Measurements from ENCODE around the gene ATP7B.

Gene ATP7B

DNA sequence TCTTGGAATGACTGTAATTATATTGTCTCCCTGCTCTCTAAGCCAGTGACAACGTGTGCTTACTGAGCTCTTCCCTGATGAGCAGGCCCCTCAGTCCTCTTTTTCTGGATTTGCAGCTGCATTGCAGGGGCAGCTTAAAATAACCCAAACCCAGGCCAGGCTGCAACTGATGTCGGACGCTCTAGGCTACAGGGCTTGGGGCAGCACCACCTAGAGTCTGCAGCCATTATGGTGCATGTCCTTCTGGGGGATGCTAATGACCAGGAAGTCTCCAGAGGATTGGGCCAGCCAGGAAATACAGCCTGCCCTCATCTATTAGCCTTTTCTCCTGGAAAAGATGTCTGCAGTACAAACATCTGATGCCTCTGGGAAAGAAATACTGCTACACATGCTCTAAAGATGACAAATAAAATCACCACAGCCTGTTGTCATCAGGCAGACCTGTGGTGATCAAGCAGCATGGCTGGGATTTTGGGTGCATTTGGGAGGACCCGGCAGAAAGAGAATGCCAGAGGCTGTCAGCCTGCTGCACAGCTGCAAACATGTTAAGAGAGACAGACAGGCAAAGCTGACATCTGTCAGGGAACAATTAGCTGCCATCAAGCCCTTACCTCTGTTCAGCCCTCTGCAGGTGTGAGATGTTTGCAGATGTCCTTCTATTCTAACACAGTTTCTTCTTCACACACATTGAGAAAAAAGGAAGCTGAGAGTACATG, 97.7 kb downstream of the ATP7B start:
- H2BK5ac ChIP-seq (ENCODE audit: low read length): no peak overlapping the region
- H3K23ac ChIP-seq (ENCODE audit: low read depth, low read length, poor library complexity): no peak overlapping the region
- no peaks in the 10 kb centered on the region for H3K36me3 ChIP-seq (replicated peaks in 1 of 2; ENCODE audit: control insufficient read depth in 2 of 2, insufficient read depth in 2 of 2, low read length in 2 of 2)
- no peak overlapping the region for H2BK120ac ChIP-seq (ENCODE audit: low read depth, low read length)
- H3K27me3 ChIP-seq (ENCODE audit: control insufficient read depth in 3 of 3, insufficient read depth in 3 of 3, low read depth in 1 of 3, low read length in 3 of 3): peaks cover 0 to 4% (median 0%) of the 10 kb centered on the region in 3 experiments
- no peak overlapping the region for H3K4ac ChIP-seq (ENCODE audit: low read length)
- H3K27ac ChIP-seq (replicated peaks; ENCODE audit: low read length): no peak overlapping the region
- H4K8ac ChIP-seq (ENCODE audit: low read depth, low read length): no peak overlapping the region
- peaks cover 3 to 8% of the 10 kb centered on the region in 2 donors for H3K4me1 ChIP-seq (ENCODE audit: control insufficient read depth in 2 of 2, insufficient read depth in 1 of 2, low read depth in 1 of 2, low read length in 2 of 2)
- no peak overlapping the region for H3K4me3 ChIP-seq (ENCODE audit: low read length in 2 of 2)
- no peak overlapping the region for H3K14ac ChIP-seq (ENCODE audit: low read length)
- no peak overlapping the region for H3K9ac ChIP-seq (ENCODE audit: low read depth, low read length, poor library complexity)
- H2BK15ac ChIP-seq (ENCODE audit: low read length): no peak overlapping the region
- no peak overlapping the region for H2BK12ac ChIP-seq (ENCODE audit: low read length)
- WGBS, 2 donors (ENCODE audit: extremely low coverage in 2 of 2, insufficient read length in 2 of 2, insufficient replicate concordance in 1 of 2): no CpG with 5 or more reads among the region's 4 CpGs
- H2AK5ac ChIP-seq (ENCODE audit: low read depth, low read length): no peak overlapping the region
- H2AFZ ChIP-seq (ENCODE audit: low read length): peak overlapping the region; percentile 63
- H3K79me1 ChIP-seq (ENCODE audit: low read depth, low read length): no peaks in the 10 kb centered on the region
- no peak for DNase-seq (ENCODE audit: low spot score)
- peak overlapping the region; percentile 19 for H3K18ac ChIP-seq (ENCODE audit: low read length)
- H3K4me2 ChIP-seq (ENCODE audit: insufficient read depth, low read length, poor library complexity, severe bottlenecking): no peak overlapping the region
- peaks cover 0 to 2% of the 10 kb centered on the region in 2 donors for H3K9me3 ChIP-seq (replicated peaks in 1 of 2; ENCODE audit: control insufficient read depth in 2 of 2, insufficient read depth in 1 of 2, low read depth in 1 of 2, low read length in 2 of 2)
- no peak overlapping the region for H4K91ac ChIP-seq (ENCODE audit: low read depth, low read length, poor library complexity)

DNA sequence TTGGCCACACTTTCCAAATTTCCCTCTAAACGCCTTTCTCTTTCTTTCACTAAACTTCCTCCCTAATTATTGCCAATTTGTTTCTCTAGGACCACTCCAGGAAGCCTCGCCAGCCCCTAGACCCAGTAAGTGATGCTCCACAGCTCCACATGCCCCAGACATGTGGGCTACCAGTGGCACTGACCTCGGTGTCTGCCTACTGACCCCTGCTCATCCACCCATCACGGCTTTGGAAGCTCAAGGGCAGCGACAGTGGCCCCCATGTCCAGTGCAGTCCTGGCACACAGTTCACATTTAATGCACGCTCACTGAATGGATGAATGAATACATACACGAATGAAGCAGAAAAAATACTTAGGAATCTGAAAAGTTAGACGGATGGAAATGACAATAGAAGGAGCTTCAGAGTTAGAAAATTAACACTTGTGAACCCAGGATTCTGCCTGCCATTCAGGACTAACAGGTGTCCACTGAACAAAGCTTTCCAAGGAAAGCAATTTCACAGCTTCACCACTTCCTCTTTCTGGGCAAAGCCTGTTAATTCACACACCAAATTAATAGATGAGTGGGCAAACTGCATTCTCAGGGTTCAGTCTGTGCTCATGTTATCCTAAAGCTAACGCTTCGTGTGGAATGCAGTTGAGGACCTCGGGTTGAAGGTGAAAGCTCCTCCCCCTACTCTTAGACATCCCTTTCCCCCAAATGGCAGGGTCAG, 98.6 kb downstream of the ATP7B start:
- H3K4me1 ChIP-seq (ENCODE audit: control insufficient read depth in 2 of 2, insufficient read depth in 1 of 2, low read depth in 1 of 2, low read length in 2 of 2): peaks cover 3 to 8% of the 10 kb centered on the region in 2 donors
- H3K4ac ChIP-seq (ENCODE audit: low read length): no peak overlapping the region
- H3K18ac ChIP-seq (ENCODE audit: low read length): peak overlapping the region; percentile 72
- no peak overlapping the region for H2BK120ac ChIP-seq (ENCODE audit: low read depth, low read length)
- peak overlapping the region; percentile 63 for H2AFZ ChIP-seq (ENCODE audit: low read length)
- 100% methylated on average over 1 of the region's 11 CpGs; no CpG with 5 or more reads in 1 of the 2 donors for WGBS, 2 donors (ENCODE audit: extremely low coverage in 2 of 2, insufficient read length in 2 of 2, insufficient replicate concordance in 1 of 2)
- H3K79me1 ChIP-seq (ENCODE audit: low read depth, low read length): no peaks in the 10 kb centered on the region
- H4K8ac ChIP-seq (ENCODE audit: low read depth, low read length): no peak overlapping the region
- peaks cover 0 to 4% (median 0%) of the 10 kb centered on the region in 3 experiments for H3K27me3 ChIP-seq (ENCODE audit: control insufficient read depth in 3 of 3, insufficient read depth in 3 of 3, low read depth in 1 of 3, low read length in 3 of 3)
- no peak overlapping the region for H3K14ac ChIP-seq (ENCODE audit: low read length)
- no peak overlapping the region for H3K4me2 ChIP-seq (ENCODE audit: insufficient read depth, low read length, poor library complexity, severe bottlenecking)
- peaks cover 0 to 2% of the 10 kb centered on the region in 2 donors for H3K9me3 ChIP-seq (replicated peaks in 1 of 2; ENCODE audit: control insufficient read depth in 2 of 2, insufficient read depth in 1 of 2, low read depth in 1 of 2, low read length in 2 of 2)
- H3K9ac ChIP-seq (ENCODE audit: low read depth, low read length, poor library complexity): no peak overlapping the region
- H2BK5ac ChIP-seq (ENCODE audit: low read length): no peak overlapping the region
- H3K23ac ChIP-seq (ENCODE audit: low read depth, low read length, poor library complexity): no peak overlapping the region
- no peak for DNase-seq (ENCODE audit: low spot score)
- no peak overlapping the region for H3K27ac ChIP-seq (replicated peaks; ENCODE audit: low read length)
- H3K36me3 ChIP-seq (replicated peaks in 1 of 2; ENCODE audit: control insufficient read depth in 2 of 2, insufficient read depth in 2 of 2, low read length in 2 of 2): no peaks in the 10 kb centered on the region
- H2BK12ac ChIP-seq (ENCODE audit: low read length): no peak overlapping the region
- no peak overlapping the region for H3K4me3 ChIP-seq (ENCODE audit: low read length in 2 of 2)
- no peak overlapping the region for H4K91ac ChIP-seq (ENCODE audit: low read depth, low read length, poor library complexity)
- H2BK15ac ChIP-seq (ENCODE audit: low read length): no peak overlapping the region
- H2AK5ac ChIP-seq (ENCODE audit: low read depth, low read length): no peak overlapping the region

DNA sequence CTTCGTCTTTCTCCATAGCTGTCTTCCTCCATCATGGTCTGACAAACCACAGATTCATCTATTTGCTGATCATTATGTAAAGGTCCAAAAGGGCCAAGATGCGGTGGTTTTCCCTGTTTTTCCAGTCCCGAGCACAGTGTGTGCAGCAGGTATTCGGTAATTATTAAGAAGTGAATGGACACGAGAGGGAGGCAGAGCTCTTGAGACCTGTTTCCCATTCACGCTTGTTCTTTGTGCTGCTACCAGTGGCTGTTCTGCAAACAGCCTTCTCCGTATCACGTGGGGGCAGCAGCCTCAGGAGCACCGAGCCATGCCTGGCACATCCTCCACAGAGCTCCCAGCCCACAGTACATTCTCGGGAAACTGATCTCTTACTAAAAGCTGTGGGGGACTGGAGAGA, 99.2 kb downstream of the ATP7B start:
- Histone ChIP-seq H3K14ac (ENCODE audit: low read length) (no peak overlapping the region), H3K4me3 (ENCODE audit: low read length in 2 of 2) (no peak overlapping the region), H3K4me1 (ENCODE audit: control insufficient read depth in 2 of 2, insufficient read depth in 1 of 2, low read depth in 1 of 2, low read length in 2 of 2) (peaks cover 3 to 8% of the 10 kb centered on the region in 2 donors), H3K9me3 (replicated peaks in 1 of 2; ENCODE audit: control insufficient read depth in 2 of 2, insufficient read depth in 1 of 2, low read depth in 1 of 2, low read length in 2 of 2) (peaks cover 0 to 2% of the 10 kb centered on the region in 2 donors), H2BK12ac (ENCODE audit: low read length) (no peak overlapping the region), H2BK120ac (ENCODE audit: low read depth, low read length) (no peak overlapping the region), H3K23ac (ENCODE audit: low read depth, low read length, poor library complexity) (no peak overlapping the region), H2BK5ac (ENCODE audit: low read length) (no peak overlapping the region), H4K8ac (ENCODE audit: low read depth, low read length) (no peak overlapping the region), H2BK15ac (ENCODE audit: low read length) (no peak overlapping the region), H3K18ac (ENCODE audit: low read length) (no peak overlapping the region), H3K27ac (replicated peaks; ENCODE audit: low read length) (no peak overlapping the region), H4K91ac (ENCODE audit: low read depth, low read length, poor library complexity) (no peak overlapping the region), H3K4me2 (ENCODE audit: insufficient read depth, low read length, poor library complexity, severe bottlenecking) (no peak overlapping the region), H3K36me3 (replicated peaks in 1 of 2; ENCODE audit: control insufficient read depth in 2 of 2, insufficient read depth in 2 of 2, low read length in 2 of 2) (no peaks in the 10 kb centered on the region), H3K4ac (ENCODE audit: low read length) (no peak overlapping the region), H3K79me1 (ENCODE audit: low read depth, low read length) (no peaks in the 10 kb centered on the region), H2AFZ (ENCODE audit: low read length) (no peak overlapping the region), H3K9ac (ENCODE audit: low read depth, low read length, poor library complexity) (no peak overlapping the region), H3K27me3 (ENCODE audit: control insufficient read depth in 3 of 3, insufficient read depth in 3 of 3, low read depth in 1 of 3, low read length in 3 of 3) (peaks cover 0 to 4% (median 0%) of the 10 kb centered on the region in 3 experiments), H2AK5ac (ENCODE audit: low read depth, low read length) (no peak overlapping the region)
- DNase-seq (ENCODE audit: low spot score): no peak
- WGBS, 2 donors (ENCODE audit: extremely low coverage in 2 of 2, insufficient read length in 2 of 2, insufficient replicate concordance in 1 of 2): no CpG with 5 or more reads among the region's 10 CpGs

- peaks cover 0 to 2% of the 10 kb centered on the region in 2 donors for H3K9me3 ChIP-seq (replicated peaks in 1 of 2; ENCODE audit: control insufficient read depth in 2 of 2, insufficient read depth in 1 of 2, low read depth in 1 of 2, low read length in 2 of 2)
- WGBS, 2 donors (ENCODE audit: extremely low coverage in 2 of 2, insufficient read length in 2 of 2, insufficient replicate concordance in 1 of 2): no CpG with 5 or more reads among the region's 12 CpGs
These were observed 100.7 kb downstream of the ATP7B start for GRCh38 chr13:51910508-51910907.

More at GRCh38 chr13:51910508-51910907, 100.7 kb downstream of the ATP7B start:
- no peaks in the 10 kb centered on the region for H3K36me3 ChIP-seq (replicated peaks in 1 of 2; ENCODE audit: control insufficient read depth in 2 of 2, insufficient read depth in 2 of 2, low read length in 2 of 2)
- H3K79me1 ChIP-seq (ENCODE audit: low read depth, low read length): no peaks in the 10 kb centered on the region
- DNase-seq (ENCODE audit: low spot score): no peak
- H4K8ac ChIP-seq (ENCODE audit: low read depth, low read length): no peak overlapping the region
- no peak overlapping the region for H3K18ac ChIP-seq (ENCODE audit: low read length)
- no peak overlapping the region for H3K27ac ChIP-seq (replicated peaks; ENCODE audit: low read length)
- no peak overlapping the region for H3K23ac ChIP-seq (ENCODE audit: low read depth, low read length, poor library complexity)
- H2AFZ ChIP-seq (ENCODE audit: low read length): no peak overlapping the region
- no peak overlapping the region for H2BK12ac ChIP-seq (ENCODE audit: low read length)
- peaks cover 0 to 7% (median 0%) of the 10 kb centered on the region in 3 experiments for H3K27me3 ChIP-seq (ENCODE audit: control insufficient read depth in 3 of 3, insufficient read depth in 3 of 3, low read depth in 1 of 3, low read length in 3 of 3)
- no peak overlapping the region for H2BK15ac ChIP-seq (ENCODE audit: low read length)
- no peak overlapping the region for H2BK120ac ChIP-seq (ENCODE audit: low read depth, low read length)
- H3K4me2 ChIP-seq (ENCODE audit: insufficient read depth, low read length, poor library complexity, severe bottlenecking): no peak overlapping the region
- H3K4me3 ChIP-seq (ENCODE audit: low read length in 2 of 2): no peak overlapping the region
- H2BK5ac ChIP-seq (ENCODE audit: low read length): no peak overlapping the region
- no peak overlapping the region for H3K9ac ChIP-seq (ENCODE audit: low read depth, low read length, poor library complexity)
- H3K4ac ChIP-seq (ENCODE audit: low read length): no peak overlapping the region
- no peak overlapping the region for H4K91ac ChIP-seq (ENCODE audit: low read depth, low read length, poor library complexity)
- no peak overlapping the region for H3K14ac ChIP-seq (ENCODE audit: low read length)
- H2AK5ac ChIP-seq (ENCODE audit: low read depth, low read length): peak overlapping the region; percentile 70
- peaks cover 3 to 13% of the 10 kb centered on the region in 2 donors for H3K4me1 ChIP-seq (ENCODE audit: control insufficient read depth in 2 of 2, insufficient read depth in 1 of 2, low read depth in 1 of 2, low read length in 2 of 2)

Measured in neuronal stem cell (in vitro differentiated cells).